Heart left ventricle (tissue), 16 donors: Measurements from ENCODE around the gene FBL. TPM values are rescaled to one million over a fixed set of nuclear protein-coding genes. Genes with fewer than 3 reads are reported as not detected.

ENCODE experiments used
- ATAC-seq, 4 donors: fragments of 200-7000 bp; cut with Tn5 transposase; one replicate each; pipeline ENCODE4 v1.9.1; 2020 to 2022; ENCODE audit warnings: moderate library complexity in 4 of 4, mild to moderate bottlenecking in 3 of 4, moderate number of reproducible peaks in 1 of 4
- DNase-seq, 5 donors: peaks; one replicate each; pipeline ENCODE4 v3.0.0-alpha.2; 2020
- H3K27ac ChIP-seq, 12 donors: fragments of 200-600 bp; sonication (generic) in 4 of 12; one replicate each; pipeline versions ENCODE4 v1.5.0 to v1.8.0; 2016 to 2022; ENCODE audit warnings: mild to moderate bottlenecking in 2 of 12
- H3K27me3 ChIP-seq, 9 donors: fragments of 200-600 bp; sonication (generic) in 2 of 9; one replicate each; pipeline versions ENCODE4 v1.5.1 to v1.8.0; 2016 to 2022; ENCODE audit warnings: mild to moderate bottlenecking in 3 of 9
- H3K36me3 ChIP-seq, 9 donors: fragments of 200-600 bp; sonication (generic) in 2 of 9; one replicate each; pipeline versions ENCODE4 v1.5.0 to v1.8.0; 2018 to 2022; ENCODE audit warnings: mild to moderate bottlenecking in 2 of 9
- H3K4me1 ChIP-seq, 12 donors: fragments of 200-600 bp; sonication (generic) in 4 of 12; one replicate each; pipeline versions ENCODE4 v1.5.0 to v1.8.0; 2016 to 2022; ENCODE audit warnings: mild to moderate bottlenecking in 3 of 12
- H3K4me3 ChIP-seq, 12 donors: fragments of 200-600 bp; sonication (generic) in 4 of 12; one replicate each; pipeline versions ENCODE4 v1.5.0 to v1.8.0; 2017 to 2022; ENCODE audit warnings: mild to moderate bottlenecking in 9 of 12, moderate library complexity in 4 of 12
- H3K9me3 ChIP-seq, 12 donors: fragments of 200-600 bp; sonication (generic) in 4 of 12; one replicate each; pipeline versions ENCODE4 v1.5.0 to v1.8.0; 2016 to 2022; ENCODE audit warnings: mild to moderate bottlenecking in 1 of 12
- CTCF ChIP-seq, 12 donors: fragments of 200-600 bp; sonication (generic) in 4 of 12; IDR thresholded peaks; one replicate each; pipeline versions ENCODE4 v1.5.0 to v1.8.0; 2018 to 2022; ENCODE audit warnings: antibody characterized with exemption in 12 of 12, mild to moderate bottlenecking in 5 of 12
- POLR2A ChIP-seq, 2 donors: fragments of 450-650 bp; IDR thresholded peaks; one replicate each; pipeline ENCODE4 v1.6.1; 2017; ENCODE audit warnings: antibody characterized with exemption in 2 of 2, mild to moderate bottlenecking in 2 of 2, moderate library complexity in 2 of 2
- WGBS, 4 donors: extraction: QIAGEN DNeasy Blood & Tissue Kit in 2 of 4; methylation state at CpG; one replicate each; pipeline versions ENCODE4 v1.1.5 to v1.1.7; 2013 to 2018; 5-methylcytosine and 5-hydroxymethylcytosine counted together
- intact Hi-C, 10 donors: fragments of 100-400 bp; cut with DNase I; formaldehyde crosslinking; loops; one replicate each; pipeline versions ENCODE4 v1.11.1 to v1.14.2; 2022
- polyA plus RNA-seq, 2 donors: library from polyadenylated mRNA; stranded (reverse); fragments of 200-250 nt; gene quantifications; one replicate each; pipeline ENCODE4 v1.2.3, GENCODE V29; 2013
- total RNA-seq, 9 donors: library from RNA; depleted of rRNA in 2 of 9; stranded (reverse); fragments of >200 nt in 2 of 9; fragmentation: NEBNext Ultra II Directional in 3 of 9; extraction: Animal tissue kit (Norgen Biotek cat#: 25700) in 3 of 9; gene quantifications; one replicate each; pipeline versions ENCODE4 v1.1.0 to v1.2.4, GENCODE V29; 2016 to 2023
- donor health status: ischemic (EF 13 %, LVEDD 7.1; RV severe dilation, severe dysfunction).
- donor health status: healthy with polysubstance abuse.
- donor health status: DM: no; HTN: yes; CAD: no.
- donor health status: DM: no; HTN: no; CAD: no.
- donor health status: ischemic (EF 25% LVEDD 6.9; RV normal size, moderate dysfunction).
- donor health status: ischemic (EF 25% LVEDD 5.7; RV mildly dilated, moderate dysfunction).
- donor health status: healthy.
- donor health status: DM: yes; HTN: yes; CAD: no.
- donor health status: ischemic (EF 35%, LVEDD 5.7; RV mildly dilated, moderate dysfunction).
- donor health status: nonischemic (EF 11% LVEDD 7.7; RV severe dilation, severe dysfunction).
- donor health status: DM: yes; HTN: yes; CAD: no.
- donor health status: PGD.
- donor health status: ischemic (EF 29% LVEDD 5.4; RV normal size, mild dysfunction).
- donor health status: nonischemic (EF 23%, LVEDD 6.1; RV moderate dilation, normal function).

Gene FBL
- total and polyA plus RNA-seq, 11 donors, result 44.3 to 169 (median 72.5) TPM

GRCh38 chr19:39807846-39808364 is 38.3 kb downstream of the FBL start:
- no peak for TF ChIP-seq CTCF (IDR thresholded peaks at IDR 0.05)
- no peak for TF ChIP-seq POLR2A (IDR thresholded peaks at IDR 0.05)
- Histone ChIP-seq H3K27ac (no peak overlapping the region), H3K4me3 (no peak overlapping the region), H3K36me3 (no peaks in the 10 kb centered on the region), H3K4me1 (no peaks in the 10 kb centered on the region), H3K9me3 (no peaks in the 10 kb centered on the region), H3K27me3 (no peaks in the 10 kb centered on the region)
- DNase-seq (no peak), ATAC-seq (no peak)
- intact Hi-C loops, result loop anchor here in 1 of 10 donors (10.0 kb wide), 1 partner anchor 157 kb away; no protein-coding TSS in a partner anchor
- WGBS, 4 donors, result 78 to 82% (median 80%) methylated on average over 5 of the region's 5 CpGs

- Histone ChIP-seq H3K4me3 (no peak overlapping the region), H3K9me3 (no peaks in the 10 kb centered on the region), H3K36me3 (no peaks in the 10 kb centered on the region), H3K4me1 (no peaks in the 10 kb centered on the region), H3K27ac (no peak overlapping the region), H3K27me3 (peaks cover 0 to 12% (median 0%) of the 10 kb centered on the region in 9 donors)
- 7 to 23% (median 9%) methylated on average over 3 to 5 of the region's 5 CpGs for WGBS, 4 donors
- intact Hi-C loops, result loop anchor here in 1 of 10 donors (10.0 kb wide), 1 partner anchor 160 kb away; no protein-coding TSS in a partner anchor
- ATAC-seq (peak in 2 of 4 donors; percentile 13 to 46), DNase-seq (peak in 1 of 5 donors; percentile 54)
- no peak for TF ChIP-seq POLR2A (IDR thresholded peaks at IDR 0.05)
- no peak for TF ChIP-seq CTCF (IDR thresholded peaks at IDR 0.05)
Measured at GRCh38 chr19:39805104-39805503, 41.1 kb downstream of the FBL start.

DNA sequence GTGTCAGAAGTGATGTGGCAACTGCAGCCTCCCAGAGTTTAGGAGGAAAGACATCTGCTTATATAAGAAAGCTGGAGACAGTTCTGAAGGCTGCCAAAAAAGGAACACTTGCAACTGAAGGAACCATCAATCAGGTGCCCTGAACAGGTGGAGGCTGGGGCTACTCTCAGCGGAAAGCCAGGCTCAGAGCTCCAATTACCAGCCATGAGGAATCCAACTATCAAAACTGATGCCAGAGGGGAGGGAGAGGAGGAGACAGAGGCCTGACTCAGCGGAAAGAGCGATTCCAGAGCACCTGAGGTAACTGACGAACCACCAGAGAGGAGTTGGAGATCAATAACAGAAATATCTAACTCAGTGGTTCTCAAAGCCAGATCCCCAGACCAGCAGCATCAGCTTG is 43.2 kb downstream of the FBL start:
- no peaks in the 10 kb centered on the region for H3K36me3 ChIP-seq
- no peaks in the 10 kb centered on the region for H3K4me1 ChIP-seq
- WGBS, 4 donors, result 38 to 65% (median 42%) methylated on average over 4 of the region's 4 CpGs
- intact Hi-C loops, result loop anchor here in 1 of 10 donors (10.0 kb wide), 1 partner anchor 162 kb away; no protein-coding TSS in a partner anchor
- no peaks in the 10 kb centered on the region for H3K9me3 ChIP-seq
- no peak overlapping the region for H3K27ac ChIP-seq
- ATAC-seq, result no peak
- TF ChIP-seq POLR2A (IDR thresholded peaks at IDR 0.05) (no peak), CTCF (IDR thresholded peaks at IDR 0.05) (no peak)
- peaks cover 0 to 12% (median 2%) of the 10 kb centered on the region in 9 donors for H3K27me3 ChIP-seq
- DNase-seq, result no peak
- no peak overlapping the region for H3K4me3 ChIP-seq

DNA sequence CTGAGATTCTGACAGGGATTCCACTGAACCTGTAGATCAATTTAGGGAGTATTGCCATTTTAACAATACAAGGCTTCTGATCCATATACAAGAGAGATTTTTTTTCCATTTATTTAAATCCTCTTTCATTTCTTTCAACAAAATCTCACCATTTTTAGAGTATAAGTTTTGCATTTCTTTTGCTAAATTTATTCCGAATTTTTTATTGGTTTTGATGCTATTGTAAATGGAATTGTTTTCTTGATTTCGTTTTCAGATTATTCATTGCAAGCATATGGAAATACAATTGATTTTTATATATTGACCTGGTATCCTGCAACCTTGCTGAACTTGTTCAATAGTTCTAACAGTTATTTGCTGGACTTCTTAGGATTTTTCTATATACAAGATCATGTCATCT is 49.1 kb downstream of the FBL start:
- H3K4me1 ChIP-seq, result no peaks in the 10 kb centered on the region
- H3K36me3 ChIP-seq, result no peaks in the 10 kb centered on the region
- intact Hi-C loops, result loop anchor here in 4 of 10 donors (10.0 kb wide), 3 partner anchors 168 to 428 kb away; partner anchors contain the start of genes CCNP (in 1 of the 4) and PSMC4 (in 1 of the 4)

More for the DNA sequence above, 49.1 kb downstream of the FBL start:
- no peak for DNase-seq
- WGBS, 4 donors, result 49 to 54% (median 53%) methylated on average over 2 of the region's 2 CpGs
- Histone ChIP-seq H3K4me3 (no peak overlapping the region), H3K27me3 (peaks cover 0 to 18% (median 5%) of the 10 kb centered on the region in 9 donors), H3K9me3 (no peaks in the 10 kb centered on the region), H3K27ac (no peak overlapping the region)
- no peak for ATAC-seq
- TF ChIP-seq CTCF (IDR thresholded peaks at IDR 0.05), result no peak
- TF ChIP-seq POLR2A (IDR thresholded peaks at IDR 0.05), result no peak
